Colonic mucosa (tissue), 4 donors: ENCODE results near the gene PPP1R14C. TPM values are rescaled to one million over a fixed set of nuclear protein-coding genes. Genes with fewer than 3 reads are reported as not detected.

Experiments
- DNase-seq: peaks from one replicate; pipeline ENCODE4 v3.0.0-alpha.2; 2020
- H3K27ac ChIP-seq: fragments of 200-600 bp; one replicate; pipeline ENCODE4 v1.8.0; 2021
- H3K27me3 ChIP-seq: fragments of 200-600 bp; one replicate; pipeline ENCODE4 v1.8.0; 2021
- H3K36me3 ChIP-seq: fragments of 200-600 bp; one replicate; pipeline ENCODE4 v1.8.0; 2021
- H3K4me1 ChIP-seq: fragments of 200-600 bp; one replicate; pipeline ENCODE4 v1.8.0; 2021; ENCODE audit warnings: mild to moderate bottlenecking
- H3K4me3 ChIP-seq: fragments of 200-600 bp; one replicate; pipeline ENCODE4 v1.8.0; 2021
- H3K9ac ChIP-seq, 2 donors: one replicate each; pipeline ENCODE4 v1.7.0; 2013; ENCODE audit warnings: control low read depth in 2 of 2, low read depth in 2 of 2, low read length in 2 of 2
- H3K9me3 ChIP-seq: fragments of 200-600 bp; one replicate; pipeline ENCODE4 v1.8.0; 2021
- CTCF ChIP-seq: fragments of 200-600 bp; IDR thresholded peaks from one replicate; pipeline ENCODE4 v1.8.0; 2022; ENCODE audit warnings: antibody characterized with exemption, mild to moderate bottlenecking
- intact Hi-C: fragments of 100-400 bp; cut with DNase I; formaldehyde crosslinking; loops from one replicate; pipeline ENCODE4 v1.14.1; 2022
- total RNA-seq, 2 donors: library from RNA; stranded (reverse); fragmentation: NEBNext Ultra II Directional in 1 of 2; extraction: Animal tissue kit (Norgen Biotek cat#: 25700) in 1 of 2; gene quantifications; one replicate each; pipeline ENCODE4 v1.2.1, GENCODE V29; 2021
- donor health status: healthy.
- donor health status: DM: no; HTN: no; CAD: no.
- donor health status: DM: no; HTN: no; CAD: no.

PPP1R14C gene
- total RNA-seq, 2 donors from 2014 or later, result 23.7 to 27.3 TPM

- TF ChIP-seq CTCF, result no peak
- H3K36me3 ChIP-seq, result no peaks in the 10 kb centered on the region
- no peaks in the 10 kb centered on the region for H3K27me3 ChIP-seq
- intact Hi-C loops, result no loop called here
- H3K9me3 ChIP-seq, result no peaks in the 10 kb centered on the region
- no peak for DNase-seq
- no peak overlapping the region for H3K4me3 ChIP-seq
- H3K4me1 ChIP-seq, result no peaks in the 10 kb centered on the region
- H3K9ac ChIP-seq, result no peak overlapping the region
- H3K27ac ChIP-seq, result no peak overlapping the region
Measured at GRCh38 chr6:150227281-150227680, 84.4 kb downstream of the PPP1R14C start.

DNA sequence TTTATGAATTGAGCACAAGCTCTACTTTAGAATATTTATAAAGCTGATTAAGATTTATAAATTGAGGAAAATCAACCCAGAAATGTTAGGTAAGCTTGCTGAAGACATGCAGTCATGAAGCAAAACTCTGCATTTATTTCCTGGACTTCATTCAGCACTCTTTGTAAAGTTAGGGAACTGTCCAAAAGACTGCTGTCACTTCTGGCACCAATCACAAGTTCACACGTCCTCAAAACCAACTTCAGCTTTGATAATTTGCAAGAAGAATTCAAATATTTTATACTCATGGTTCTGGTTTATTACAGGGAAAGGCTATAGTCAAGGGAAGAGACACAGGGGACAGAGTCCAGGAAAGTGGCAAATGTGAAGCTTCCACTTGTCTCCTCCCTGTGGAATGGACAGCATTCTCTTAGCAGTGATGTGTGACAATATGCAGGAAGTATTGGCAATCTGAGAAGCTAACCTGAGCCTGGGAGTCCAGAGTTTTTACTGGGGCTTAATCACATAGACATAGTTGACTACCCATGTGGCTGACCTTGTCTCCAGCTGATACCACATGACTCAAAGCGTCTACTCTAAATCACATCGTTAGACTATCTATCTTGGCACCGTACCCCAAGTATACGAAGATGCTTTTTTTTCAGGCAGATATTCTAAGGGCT is 85.4 kb downstream of the PPP1R14C start:
- Histone ChIP-seq H3K4me1 (no peaks in the 10 kb centered on the region), H3K27ac (no peak overlapping the region), H3K9me3 (no peaks in the 10 kb centered on the region), H3K36me3 (no peaks in the 10 kb centered on the region), H3K4me3 (no peak overlapping the region), H3K27me3 (no peaks in the 10 kb centered on the region), H3K9ac (no peak overlapping the region)
- TF ChIP-seq CTCF, result no peak
- intact Hi-C loops, result no loop called here
- no peak for DNase-seq

- no peak for DNase-seq
- no peak overlapping the region for H3K4me3 ChIP-seq
- H3K9ac ChIP-seq, result no peak overlapping the region
- H3K27ac ChIP-seq, result no peak overlapping the region
- TF ChIP-seq CTCF, result no peak
- H3K9me3 ChIP-seq, result no peaks in the 10 kb centered on the region
- no peaks in the 10 kb centered on the region for H3K36me3 ChIP-seq
- no peaks in the 10 kb centered on the region for H3K4me1 ChIP-seq
- intact Hi-C loops, result no loop called here
- no peaks in the 10 kb centered on the region for H3K27me3 ChIP-seq
Measured at GRCh38 chr6:150229436-150230163, 86.8 kb downstream of the PPP1R14C start.

- no peak for DNase-seq
- intact Hi-C loops, result no loop called here
- Histone ChIP-seq H3K36me3 (no peaks in the 10 kb centered on the region), H3K4me3 (no peak overlapping the region), H3K9me3 (no peaks in the 10 kb centered on the region), H3K4me1 (no peaks in the 10 kb centered on the region), H3K27me3 (no peaks in the 10 kb centered on the region), H3K9ac (no peak overlapping the region), H3K27ac (no peak overlapping the region)
- TF ChIP-seq CTCF, result no peak
Measured at GRCh38 chr6:150230164-150230561, 87.3 kb downstream of the PPP1R14C start.

- intact Hi-C loops, result no loop called here
- Histone ChIP-seq H3K27ac (no peak overlapping the region), H3K36me3 (no peaks in the 10 kb centered on the region), H3K27me3 (no peaks in the 10 kb centered on the region), H3K4me3 (no peak overlapping the region), H3K4me1 (no peaks in the 10 kb centered on the region), H3K9ac (no peak overlapping the region), H3K9me3 (no peaks in the 10 kb centered on the region)
- no peak for TF ChIP-seq CTCF
- DNase-seq, result no peak
Measured at GRCh38 chr6:150230832-150231524, 88.1 kb downstream of the PPP1R14C start.
